ENCODE data around the gene SWAP70.
"Not testable (repeated sequence)": the region's sequence is repeated elsewhere in the genome, so short reads cannot be mapped to it uniquely, and the experiment has no call there.

Gene SWAP70

DNA sequence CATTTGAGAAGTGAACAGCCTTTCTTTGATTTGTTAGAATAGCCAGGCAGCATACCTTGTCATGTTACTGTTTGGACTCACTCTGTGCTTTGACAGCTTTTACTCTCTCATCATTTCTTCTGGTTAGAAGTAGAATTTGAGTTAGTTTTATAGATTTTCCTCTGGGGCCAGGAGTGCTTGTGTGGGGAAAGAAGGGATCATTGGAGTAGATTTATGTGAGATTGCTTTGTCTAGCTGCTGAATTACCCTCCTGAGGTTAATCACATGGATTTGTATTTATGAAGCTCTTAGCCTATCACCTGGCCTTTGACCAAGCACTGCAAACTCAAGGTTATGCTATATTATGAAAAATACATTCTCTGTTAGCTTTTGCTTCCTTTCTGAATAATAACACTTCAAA, 54.3 kb downstream of the SWAP70 start:
- intact Hi-C loops (cut with DNase I) = no loop called here
- no peak for DNase-seq

DNA sequence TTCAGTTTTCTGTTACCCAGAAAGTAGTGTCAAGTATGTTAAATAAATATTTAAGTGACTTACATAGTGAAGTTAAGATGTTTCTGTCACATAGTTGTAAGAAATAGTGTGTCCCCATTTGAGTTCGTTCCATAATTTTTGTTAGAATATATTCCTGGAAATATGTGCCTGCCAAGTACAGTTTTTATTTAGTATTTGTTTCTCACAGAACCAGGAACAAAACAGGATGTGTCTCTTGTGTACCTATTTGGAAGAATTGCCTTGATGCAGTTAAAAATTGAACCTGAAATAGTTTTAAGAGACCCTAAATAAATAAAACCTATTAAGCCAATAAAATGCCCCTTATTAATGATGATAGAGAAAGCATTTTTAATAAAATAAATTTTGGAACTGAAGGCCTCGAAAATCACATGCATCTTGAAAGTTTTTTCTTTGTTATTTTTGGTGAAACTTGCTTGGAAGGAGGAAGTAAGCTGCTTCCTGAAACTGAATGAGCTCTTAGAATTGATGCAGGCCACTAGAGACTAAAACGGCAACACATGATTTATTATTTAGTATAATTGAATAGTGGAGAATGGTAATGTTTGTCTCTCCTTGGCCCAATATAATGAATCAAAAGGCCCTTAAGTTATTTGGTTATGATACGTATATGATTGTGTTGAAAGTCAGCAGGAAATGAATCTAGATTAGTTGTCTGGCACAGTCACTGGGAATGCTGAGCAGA, 55.9 kb downstream of the SWAP70 start:
- intact Hi-C loops (cut with DNase I) = no loop called here
- DNase-seq = no peak

DNA sequence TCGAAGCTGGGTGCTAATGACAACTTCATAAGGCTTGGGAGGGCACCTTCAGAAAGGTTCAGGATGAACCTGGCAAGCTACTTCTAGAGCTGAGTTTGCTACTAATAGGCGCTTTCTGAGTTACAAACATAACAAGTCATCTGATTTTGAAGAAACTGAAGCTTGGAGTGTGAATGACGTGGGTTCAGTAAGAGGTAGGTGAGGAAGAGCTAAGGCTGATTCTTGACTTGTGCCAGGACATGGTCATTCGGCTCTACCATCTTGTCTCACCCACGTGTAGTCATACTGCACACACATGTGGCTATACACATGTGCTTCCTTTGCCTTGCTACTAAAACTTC, 56.4 kb downstream of the SWAP70 start:
- intact Hi-C loops (cut with DNase I) = no loop called here
- DNase-seq = no peak

DNA sequence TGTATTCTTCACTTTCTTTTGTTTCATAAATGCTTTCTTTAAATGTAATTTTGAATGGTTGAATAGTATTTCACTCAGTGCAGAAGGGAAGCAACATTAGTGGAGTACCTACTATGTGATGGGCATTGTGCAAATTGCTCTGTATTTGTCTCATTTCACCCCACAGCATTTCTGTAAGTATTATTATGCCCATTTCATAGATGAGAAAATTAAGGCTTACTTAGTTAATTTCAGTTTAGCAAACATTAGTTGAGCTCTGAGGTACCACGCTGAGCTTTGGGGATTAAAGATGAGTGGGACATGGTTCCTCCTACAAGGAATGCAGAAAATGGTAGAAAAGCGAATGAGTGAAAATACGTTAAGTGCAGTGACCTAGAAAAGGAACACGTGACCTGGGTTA, 58.1 kb downstream of the SWAP70 start:
- no peak for DNase-seq
- intact Hi-C loops (cut with DNase I) = no loop called here

- no peak for DNase-seq
- intact Hi-C loops (cut with DNase I) = no loop called here
Measured at GRCh38 chr11:9722893-9723292, 59.0 kb downstream of the SWAP70 start.

GRCh38 chr11:9726321-9727022, 62.6 kb downstream of the SWAP70 start:
- DNase-seq = no peak
- intact Hi-C loops (cut with DNase I) = no loop called here

GRCh38 chr11:9728058-9728457, 64.2 kb downstream of the SWAP70 start:
- intact Hi-C loops (cut with DNase I) = no loop called here
- DNase-seq = no peak

- DNase-seq = no peak
- intact Hi-C loops (cut with DNase I) = no loop called here
Measured at GRCh38 chr11:9731256-9731655, 67.4 kb downstream of the SWAP70 start.

- peak in 2 of 10 donors; percentile 30 to 83 for DNase-seq
- intact Hi-C loops (cut with DNase I) = no loop called here
Measured at GRCh38 chr11:9732453-9732852, 68.6 kb downstream of the SWAP70 start.

GRCh38 chr11:9733212-9733611, 69.3 kb downstream of the SWAP70 start:
- no peak for DNase-seq
- intact Hi-C loops (cut with DNase I) = no loop called here

DNA sequence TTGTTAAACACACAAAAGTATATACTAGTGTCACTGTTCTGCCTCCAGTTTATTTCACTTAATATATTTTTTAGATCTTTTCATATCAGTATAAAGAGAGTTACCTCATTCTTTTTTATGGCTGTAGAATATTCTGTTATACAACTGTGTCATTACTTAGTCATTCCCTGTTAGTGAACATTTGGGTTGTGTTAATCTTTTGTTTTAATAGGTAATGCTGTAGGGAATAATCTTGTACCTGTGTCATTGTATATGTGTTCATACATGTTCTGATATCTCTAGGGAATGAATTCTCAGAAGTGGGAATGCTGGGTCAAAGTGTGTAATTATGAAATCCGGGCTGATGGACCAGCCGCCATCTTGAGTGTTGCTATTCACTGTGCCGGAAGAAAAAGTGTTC, 71.4 kb downstream of the SWAP70 start:
- DNase-seq = no peak
- intact Hi-C loops (cut with DNase I) = no loop called here

GRCh38 chr11:9735919-9736318, 72.0 kb downstream of the SWAP70 start:
- intact Hi-C loops (cut with DNase I) = no loop called here
- DNase-seq = no peak

DNA sequence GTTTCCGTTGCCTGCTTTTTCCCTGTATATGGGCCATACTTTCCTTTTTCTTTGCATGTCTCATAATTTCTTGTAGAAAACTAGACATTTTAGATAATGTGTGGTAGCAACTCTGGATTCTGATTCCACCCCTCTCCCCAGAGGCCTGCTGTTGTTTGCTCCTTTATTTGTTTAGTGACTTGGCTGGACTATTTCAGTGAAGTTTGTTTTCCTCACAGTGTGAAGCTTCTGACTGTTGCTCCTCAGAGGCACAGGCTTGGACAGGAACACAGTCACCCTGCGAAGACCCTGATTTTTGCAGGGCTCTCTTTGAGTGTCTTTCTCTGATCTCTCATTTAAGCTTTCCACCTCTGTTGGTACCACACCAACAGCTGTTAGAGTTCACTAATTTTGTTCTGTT, 72.5 kb downstream of the SWAP70 start:
- no peak for DNase-seq
- intact Hi-C loops (cut with DNase I) = no loop called here

GRCh38 chr11:9738116-9738515, 74.2 kb downstream of the SWAP70 start:
- DNase-seq = no peak

DNA sequence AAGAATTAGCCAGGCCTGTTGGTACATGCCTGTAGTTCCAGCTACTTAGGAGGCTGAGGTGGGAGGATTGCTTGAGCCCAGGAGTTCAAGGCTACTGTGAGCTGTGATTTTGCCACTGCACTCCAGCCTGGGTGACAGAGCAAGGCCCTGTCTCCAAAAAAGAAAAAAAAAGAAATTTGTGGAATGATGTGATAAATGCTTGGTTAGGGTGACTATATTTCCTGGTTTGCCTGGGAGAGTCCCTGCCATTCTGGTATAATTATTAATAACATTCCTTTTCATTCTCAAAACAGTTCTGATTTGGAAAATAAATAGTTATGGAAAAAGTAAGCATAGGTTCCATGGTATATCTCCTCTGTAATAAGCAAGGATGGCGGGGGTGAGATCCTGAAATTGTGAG, 74.8 kb downstream of the SWAP70 start:
- intact Hi-C loops (cut with DNase I) = no loop called here
- DNase-seq = no peak

More at GRCh38 chr11:9738116-9738515, 74.2 kb downstream of the SWAP70 start:
- intact Hi-C loops (cut with DNase I) = no loop called here

GRCh38 chr11:9739123-9739900, 75.4 kb downstream of the SWAP70 start:
- intact Hi-C loops (cut with DNase I) = no loop called here
- no peak for DNase-seq

- intact Hi-C loops (cut with DNase I) = loop anchor here (10.0 kb wide), 1 partner anchor 206 kb away; no protein-coding TSS in a partner anchor
- no peak for DNase-seq
Measured at GRCh38 chr11:9740202-9740883, 76.5 kb downstream of the SWAP70 start.

- intact Hi-C loops (cut with DNase I) = loop anchor here (10.0 kb wide), 1 partner anchor 206 kb away; no protein-coding TSS in a partner anchor
- no peak for DNase-seq
Measured at GRCh38 chr11:9741260-9741659, 77.4 kb downstream of the SWAP70 start.

DNA sequence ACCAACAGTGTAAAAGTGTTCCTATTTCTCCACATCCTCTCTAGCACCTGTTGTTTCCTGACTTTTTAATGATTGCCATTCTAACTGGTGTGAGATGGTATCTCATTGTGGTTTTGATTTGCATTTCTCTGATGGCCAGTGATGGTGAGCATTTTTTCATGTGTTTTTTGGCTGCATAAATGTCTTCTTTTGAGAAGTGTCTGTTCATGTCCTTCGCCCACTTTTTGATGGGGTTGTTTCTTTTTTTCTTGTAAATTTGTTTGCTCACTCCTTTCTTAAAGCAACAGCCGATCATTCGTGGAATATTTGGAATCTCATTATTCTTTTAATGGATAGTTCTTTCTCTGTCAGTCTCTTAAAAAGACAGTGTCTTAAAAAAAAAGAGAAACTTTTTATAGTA, 79.6 kb downstream of the SWAP70 start:
- not testable (repeated sequence) for DNase-seq
- intact Hi-C loops (cut with DNase I) = loop anchor here (10.0 kb wide), 1 partner anchor 209 kb away; no protein-coding TSS in a partner anchor

- intact Hi-C loops (cut with DNase I) = loop anchor here (5.0 to 10.0 kb wide), 2 partner anchors 83 to 211 kb away; partner anchors contain the start of gene SWAP70
- no peak for DNase-seq
Measured at GRCh38 chr11:9745411-9746211, 81.7 kb downstream of the SWAP70 start.
